Tibial nerve (tissue), 4 donors: ENCODE measurements around the gene ST6GALNAC5. TPM values are rescaled to one million over a fixed set of nuclear protein-coding genes. Genes with fewer than 3 reads are reported as not detected.

Experiments used
- DNase-seq, 2 donors: peaks; one replicate each; pipeline ENCODE4 v3.0.0-alpha.2; 2019; ENCODE audit warnings: low spot score in 2 of 2
- H3K27ac ChIP-seq, 4 donors: fragments of 200-600 bp; sonication (generic) in 3 of 4; one replicate each; pipeline ENCODE4 v1.5.1; 2017 to 2019; ENCODE audit warnings: mild to moderate bottlenecking in 1 of 4
- H3K27me3 ChIP-seq, 2 donors: fragments of 200-600 bp; sonication (generic) in 1 of 2; one replicate each; pipeline versions ENCODE4 v1.5.1 to v1.6.0; 2017 to 2019
- H3K36me3 ChIP-seq, 3 donors: fragments of 200-600 bp; sonication (generic); one replicate each; pipeline ENCODE4 v1.5.1; 2018 to 2019
- H3K4me1 ChIP-seq, 4 donors: fragments of 200-600 bp; sonication (generic) in 3 of 4; one replicate each; pipeline ENCODE4 v1.5.1; 2017 to 2019
- H3K4me3 ChIP-seq, 4 donors: fragments of 200-600 bp; sonication (generic) in 3 of 4; one replicate each; pipeline ENCODE4 v1.5.1; 2017 to 2019; ENCODE audit warnings: mild to moderate bottlenecking in 1 of 4, moderate library complexity in 1 of 4
- H3K9me3 ChIP-seq, 4 donors: fragments of 200-600 bp; sonication (generic) in 3 of 4; one replicate each; pipeline ENCODE4 v1.5.1; 2017 to 2019
- EP300 ChIP-seq, 2 donors: sonication (generic); formaldehyde crosslinking; IDR thresholded peaks; one replicate each; pipeline ENCODE4 v1.6.1; 2017; ENCODE audit warnings: antibody characterized with exemption in 2 of 2, mild to moderate bottlenecking in 1 of 2
- POLR2A ChIP-seq, 2 donors: fragments of 450-650 bp; IDR thresholded peaks; one replicate each; pipeline ENCODE4 v1.6.1; 2017; ENCODE audit warnings: antibody characterized with exemption in 2 of 2, mild to moderate bottlenecking in 2 of 2, moderate library complexity in 2 of 2
- WGBS, 2 donors: methylation state at CpG; one replicate each; pipeline ENCODE4 v1.1.5; 2018; 5-methylcytosine and 5-hydroxymethylcytosine counted together
- total RNA-seq, 4 donors: library from RNA; depleted of rRNA; stranded (reverse); fragments of >200 nt; gene quantifications; one replicate each; pipeline ENCODE4 v1.1.0, GENCODE V29; 2016
- TF ChIP-seq, protein P1 (sequence below), 5 experiments: fragments of 200-600 bp in 3 of 5; fragments of 450-650 bp in 2 of 5; sonication (generic) in 3 of 5; IDR thresholded peaks; one replicate each; pipeline ENCODE4 v1.5.1; 2016 to 2019; ENCODE audit warnings: antibody characterized with exemption in 5 of 5, mild to moderate bottlenecking in 3 of 5, moderate library complexity in 2 of 5

Gene ST6GALNAC5
- total RNA-seq, 4 donors from 2014 or later, result 10.6 to 57.2 (median 20.5) TPM

DNA sequence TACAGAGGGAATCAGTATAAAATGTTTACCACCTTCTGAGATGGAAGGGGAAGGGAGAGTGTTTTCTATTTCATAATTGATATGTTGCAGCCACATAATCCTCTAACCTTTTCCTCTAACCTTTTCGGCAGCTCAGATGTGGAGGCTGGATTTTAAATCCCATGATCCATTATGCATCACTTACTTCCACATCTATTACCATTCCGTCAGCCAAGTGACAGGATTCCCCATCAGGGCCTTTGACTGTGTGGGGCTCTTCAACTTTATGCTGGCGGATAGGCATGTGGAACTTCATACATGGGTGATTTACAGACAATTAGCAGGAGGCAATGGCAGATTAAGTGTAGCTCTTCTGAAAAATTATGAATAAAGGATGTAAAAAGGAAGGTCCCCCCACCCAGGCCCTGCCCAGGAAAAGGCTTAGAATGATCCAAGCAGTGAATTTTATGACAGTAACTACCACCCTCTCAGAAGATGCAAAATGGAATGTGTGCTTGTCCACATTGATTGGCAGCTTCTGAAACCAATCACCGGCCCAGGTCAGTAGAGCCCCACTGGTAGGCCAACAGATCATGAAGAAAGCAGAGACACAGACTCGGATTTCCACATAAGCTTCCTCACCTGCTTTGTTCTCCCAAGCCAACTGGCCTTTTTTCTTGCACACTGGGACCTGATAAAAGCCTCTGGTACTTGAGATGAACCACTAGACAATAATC is 147.0 kb downstream of the ST6GALNAC5 start:
- TF ChIP-seq EP300 (IDR thresholded peaks at IDR 0.05) (no peak), POLR2A (IDR thresholded peaks at IDR 0.05) (no peak)
- TF ChIP-seq, protein P1, sequence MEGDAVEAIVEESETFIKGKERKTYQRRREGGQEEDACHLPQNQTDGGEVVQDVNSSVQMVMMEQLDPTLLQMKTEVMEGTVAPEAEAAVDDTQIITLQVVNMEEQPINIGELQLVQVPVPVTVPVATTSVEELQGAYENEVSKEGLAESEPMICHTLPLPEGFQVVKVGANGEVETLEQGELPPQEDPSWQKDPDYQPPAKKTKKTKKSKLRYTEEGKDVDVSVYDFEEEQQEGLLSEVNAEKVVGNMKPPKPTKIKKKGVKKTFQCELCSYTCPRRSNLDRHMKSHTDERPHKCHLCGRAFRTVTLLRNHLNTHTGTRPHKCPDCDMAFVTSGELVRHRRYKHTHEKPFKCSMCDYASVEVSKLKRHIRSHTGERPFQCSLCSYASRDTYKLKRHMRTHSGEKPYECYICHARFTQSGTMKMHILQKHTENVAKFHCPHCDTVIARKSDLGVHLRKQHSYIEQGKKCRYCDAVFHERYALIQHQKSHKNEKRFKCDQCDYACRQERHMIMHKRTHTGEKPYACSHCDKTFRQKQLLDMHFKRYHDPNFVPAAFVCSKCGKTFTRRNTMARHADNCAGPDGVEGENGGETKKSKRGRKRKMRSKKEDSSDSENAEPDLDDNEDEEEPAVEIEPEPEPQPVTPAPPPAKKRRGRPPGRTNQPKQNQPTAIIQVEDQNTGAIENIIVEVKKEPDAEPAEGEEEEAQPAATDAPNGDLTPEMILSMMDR (IDR thresholded peaks at IDR 0.05), result no peak
- 90 to 92% methylated on average over 5 of the region's 5 CpGs for WGBS, 2 donors
- no peak overlapping the region for H3K27ac ChIP-seq
- no peak for DNase-seq
- no peaks in the 10 kb centered on the region for H3K36me3 ChIP-seq
- H3K9me3 ChIP-seq, result no peaks in the 10 kb centered on the region
- H3K4me3 ChIP-seq, result no peak overlapping the region
- H3K27me3 ChIP-seq, result no peaks in the 10 kb centered on the region
- H3K4me1 ChIP-seq, result peaks cover 0 to 10% (median 3%) of the 10 kb centered on the region in 4 donors

DNA sequence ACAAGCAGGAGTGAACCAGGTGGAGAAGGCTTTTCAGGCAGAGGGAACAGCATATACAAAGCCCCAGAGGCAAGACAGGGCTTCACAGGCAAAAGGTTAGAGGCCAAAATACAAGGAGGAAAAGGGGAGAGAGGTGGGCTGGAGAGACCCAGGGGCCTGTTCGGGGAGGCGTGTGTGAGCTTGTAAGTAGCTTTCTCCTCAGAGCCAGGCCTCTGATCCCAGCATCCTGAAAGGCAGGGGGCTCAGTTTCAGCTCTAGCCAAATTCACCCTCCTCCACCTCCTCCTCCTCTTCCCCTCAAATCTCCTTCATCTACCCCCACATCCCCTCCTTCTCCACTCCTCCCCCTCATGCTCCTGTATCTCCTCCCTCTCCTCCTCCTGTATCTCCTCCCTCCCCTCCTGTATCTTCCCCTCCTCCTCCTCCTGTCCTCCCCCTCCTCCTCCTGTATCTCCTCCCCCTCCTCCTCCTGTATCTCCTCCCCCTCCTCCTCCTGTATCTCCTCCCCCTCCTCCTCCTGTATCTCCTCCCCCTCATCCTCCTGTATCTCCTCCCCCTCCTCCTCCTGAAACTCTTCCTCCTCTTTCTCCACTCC is 148.6 kb downstream of the ST6GALNAC5 start:
- no peak for DNase-seq
- no peaks in the 10 kb centered on the region for H3K9me3 ChIP-seq
- H3K36me3 ChIP-seq, result no peaks in the 10 kb centered on the region
- H3K4me3 ChIP-seq, result no peak overlapping the region
- no peak overlapping the region for H3K27ac ChIP-seq
- 75 to 80% methylated on average over 2 of the region's 2 CpGs for WGBS, 2 donors
- H3K4me1 ChIP-seq, result peaks cover 0 to 10% (median 3%) of the 10 kb centered on the region in 4 donors
- TF ChIP-seq, protein P1 (IDR thresholded peaks at IDR 0.05), result no peak
- no peak for TF ChIP-seq POLR2A (IDR thresholded peaks at IDR 0.05)
- TF ChIP-seq EP300 (IDR thresholded peaks at IDR 0.05), result no peak
- no peaks in the 10 kb centered on the region for H3K27me3 ChIP-seq

DNA sequence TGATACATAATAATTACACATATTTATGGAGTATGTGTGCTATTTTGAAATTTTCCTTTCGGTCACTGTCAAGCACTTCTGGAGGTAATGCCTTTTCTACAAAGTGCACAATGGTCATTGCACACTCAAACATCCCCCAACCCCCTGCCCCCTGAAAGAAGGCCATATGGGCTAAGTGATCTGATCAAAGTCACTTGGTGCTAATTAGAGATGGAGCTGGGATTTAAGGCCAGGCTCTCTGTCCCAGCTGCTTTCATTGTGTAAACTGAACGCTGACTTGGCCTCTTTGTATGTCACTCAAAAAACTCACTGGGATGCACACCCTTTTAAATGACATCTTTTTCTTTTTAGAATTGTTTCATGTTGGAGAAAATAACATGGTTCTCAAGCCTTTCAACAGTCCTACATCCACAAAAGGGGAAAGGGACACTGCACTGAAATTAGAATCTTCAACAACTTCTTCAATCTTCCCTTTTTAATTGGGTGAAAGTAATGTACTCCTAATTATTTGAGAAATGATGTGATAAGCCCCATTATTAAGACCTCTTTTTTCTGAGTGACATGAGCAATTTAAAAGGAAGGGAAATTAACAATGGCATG is 149.2 kb downstream of the ST6GALNAC5 start:
- TF ChIP-seq POLR2A (IDR thresholded peaks at IDR 0.05), result no peak
- no peak for TF ChIP-seq EP300 (IDR thresholded peaks at IDR 0.05)
- TF ChIP-seq, protein P1 (IDR thresholded peaks at IDR 0.05), result no peak
- H3K27me3 ChIP-seq, result no peaks in the 10 kb centered on the region

DNA sequence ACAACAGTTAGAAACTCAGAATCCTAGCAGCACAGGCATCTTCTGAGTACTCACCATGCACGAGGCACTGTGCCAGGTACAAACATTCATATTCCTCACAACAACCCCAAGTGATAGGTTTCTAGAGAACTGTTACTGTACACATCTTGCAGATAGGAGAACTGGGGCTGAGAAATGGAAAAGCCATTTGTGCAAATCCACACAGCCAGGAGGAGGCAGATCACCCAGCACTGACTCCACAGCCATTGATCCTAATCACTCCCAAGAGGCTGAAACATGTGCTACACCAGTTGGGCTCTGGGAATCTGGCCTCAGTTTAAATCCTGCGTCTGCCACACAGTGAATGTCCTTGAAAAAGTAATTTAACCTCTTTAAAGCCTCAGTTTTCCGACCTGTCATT is 151.0 kb downstream of the ST6GALNAC5 start:
- no peaks in the 10 kb centered on the region for H3K9me3 ChIP-seq
- 52 to 57% methylated on average over 3 of the region's 3 CpGs for WGBS, 2 donors
- H3K4me1 ChIP-seq, result peaks cover 0 to 10% (median 3%) of the 10 kb centered on the region in 4 donors
- no peak for DNase-seq
- no peaks in the 10 kb centered on the region for H3K36me3 ChIP-seq
- no peak overlapping the region for H3K27ac ChIP-seq
- no peak overlapping the region for H3K4me3 ChIP-seq
- H3K27me3 ChIP-seq, result no peaks in the 10 kb centered on the region
- TF ChIP-seq, protein P1 (IDR thresholded peaks at IDR 0.05), result no peak
- no peak for TF ChIP-seq POLR2A (IDR thresholded peaks at IDR 0.05)
- no peak for TF ChIP-seq EP300 (IDR thresholded peaks at IDR 0.05)

More for the DNA sequence above, 149.2 kb downstream of the ST6GALNAC5 start:
- WGBS, 2 donors, result 43 to 56% methylated on average over 2 of the region's 2 CpGs
- Histone ChIP-seq H3K4me1 (peaks cover 0 to 10% (median 3%) of the 10 kb centered on the region in 4 donors), H3K36me3 (no peaks in the 10 kb centered on the region), H3K27ac (no peak overlapping the region), H3K9me3 (no peaks in the 10 kb centered on the region), H3K4me3 (no peak overlapping the region)
- no peak for DNase-seq

DNA sequence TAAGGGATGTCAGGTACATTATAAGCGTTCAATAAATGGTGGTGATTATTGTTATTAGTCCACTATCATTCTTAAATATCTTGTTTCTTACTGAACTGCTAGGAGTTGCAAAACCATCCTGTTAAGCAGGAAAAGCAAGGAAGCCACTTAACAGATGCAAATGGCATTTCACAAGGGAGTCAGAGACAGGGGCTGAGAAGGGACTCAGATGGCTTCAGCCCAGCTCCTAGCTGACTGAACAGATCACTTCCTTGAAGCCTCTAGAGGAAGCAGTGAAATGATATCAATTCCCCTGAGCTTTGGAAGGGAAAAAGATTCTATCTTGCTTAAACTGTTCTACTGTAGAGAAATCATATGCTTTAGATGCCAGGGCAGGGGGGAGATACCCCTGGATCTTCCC is 151.5 kb downstream of the ST6GALNAC5 start:
- no peak for DNase-seq
- no peak overlapping the region for H3K27ac ChIP-seq
- H3K27me3 ChIP-seq, result no peaks in the 10 kb centered on the region
- 86 to 91% methylated on average over 1 of the region's 1 CpG for WGBS, 2 donors
- TF ChIP-seq EP300 (IDR thresholded peaks at IDR 0.05) (no peak), POLR2A (IDR thresholded peaks at IDR 0.05) (no peak)
- TF ChIP-seq, protein P1 (IDR thresholded peaks at IDR 0.05), result no peak
- no peak overlapping the region for H3K4me3 ChIP-seq
- peaks cover 0 to 10% (median 3%) of the 10 kb centered on the region in 4 donors for H3K4me1 ChIP-seq
- no peaks in the 10 kb centered on the region for H3K9me3 ChIP-seq
- H3K36me3 ChIP-seq, result no peaks in the 10 kb centered on the region
